Right cardiac atrium (tissue), 5 donors: ENCODE measurements around the gene ARF6. TPM values are rescaled to one million over a fixed set of nuclear protein-coding genes. Genes with fewer than 3 reads are reported as not detected.
"Not testable (repeated sequence)": the region's sequence is repeated elsewhere in the genome, so short reads cannot be mapped to it uniquely, and the experiment has no call there.

ENCODE experiments used
- ATAC-seq, 2 donors: fragments of 200-7000 bp; cut with Tn5 transposase; one replicate each; pipeline versions ENCODE4 v1.8.0 to v1.9.1; 2020; ENCODE audit warnings: moderate library complexity in 2 of 2, mild to moderate bottlenecking in 1 of 2
- DNase-seq, 3 donors: peaks; one replicate each; pipeline ENCODE4 v3.0.0-alpha.2; 2020
- H3K27ac ChIP-seq: one replicate; pipeline ENCODE4 v1.5.1; 2013; ENCODE audit warnings: mild to moderate bottlenecking, low read length, control low read depth, moderate library complexity
- H3K27me3 ChIP-seq: one replicate; pipeline ENCODE4 v1.6.1; 2013; ENCODE audit not compliant: control insufficient read depth, insufficient read depth
- H3K4me1 ChIP-seq: one replicate; pipeline ENCODE4 v1.6.1; 2013; ENCODE audit warnings: low read length; ENCODE audit not compliant: control insufficient read depth, insufficient read depth
- H3K4me3 ChIP-seq: one replicate; pipeline ENCODE4 v1.5.1; 2013; ENCODE audit warnings: low read length, control low read depth
- H3K9me3 ChIP-seq: one replicate; pipeline ENCODE4 v1.6.1; 2013; ENCODE audit warnings: low read length; ENCODE audit not compliant: control insufficient read depth
- WGBS: extraction: QIAGEN DNeasy Blood & Tissue Kit; methylation state at CpG from one replicate; pipeline ENCODE4 v1.1.7; 2013; 5-methylcytosine and 5-hydroxymethylcytosine counted together
- intact Hi-C, 4 donors: fragments of 100-400 bp; cut with DNase I; formaldehyde crosslinking; loops; one replicate each; pipeline versions ENCODE4 v1.11.0 to v1.14.0; 2022 to 2023
- polyA plus RNA-seq: library from polyadenylated mRNA; stranded (reverse); fragments of 200-250 nt; gene quantifications from one replicate; pipeline ENCODE4 v1.2.3, GENCODE V29; 2013
- total RNA-seq, 4 donors: library from RNA; stranded (reverse); fragmentation: NEBNext Ultra II Directional; extraction: Animal tissue kit (Norgen Biotek cat#: 25700); gene quantifications; one replicate each; pipeline ENCODE4 v1.2.1, GENCODE V29; 2021
- donor health status: healthy with polysubstance abuse.
- donor health status: DM: no; HTN: yes; CAD: no.
- donor health status: DM: no; HTN: no; CAD: no.
- donor health status: DM: no; HTN: yes; CAD: no; lungs with severe emphysema.
- donor health status: DM: yes; HTN: yes; CAD: no.

ARF6 gene
- total and polyA plus RNA-seq, 5 donors: 16.5 to 34.6 (median 27.3) TPM

- DNase-seq: no peak
- intact Hi-C loops: loop anchor here in 1 of 4 donors (10.0 kb wide), 1 partner anchor 209 kb away; no protein-coding TSS in a partner anchor
- no peak overlapping the region for H3K27ac ChIP-seq
- H3K4me1 ChIP-seq: peaks cover 3% of the 10 kb centered on the region
- no peak for ATAC-seq
- peak overlapping the region; percentile 40 for H3K4me3 ChIP-seq
- no peaks in the 10 kb centered on the region for H3K9me3 ChIP-seq
- H3K27me3 ChIP-seq: no peaks in the 10 kb centered on the region
- WGBS: 38% methylated on average over 4 of the region's 4 CpGs
Observed at GRCh38 chr14:49895480-49895879, 2.6 kb downstream of the ARF6 start.

DNA sequence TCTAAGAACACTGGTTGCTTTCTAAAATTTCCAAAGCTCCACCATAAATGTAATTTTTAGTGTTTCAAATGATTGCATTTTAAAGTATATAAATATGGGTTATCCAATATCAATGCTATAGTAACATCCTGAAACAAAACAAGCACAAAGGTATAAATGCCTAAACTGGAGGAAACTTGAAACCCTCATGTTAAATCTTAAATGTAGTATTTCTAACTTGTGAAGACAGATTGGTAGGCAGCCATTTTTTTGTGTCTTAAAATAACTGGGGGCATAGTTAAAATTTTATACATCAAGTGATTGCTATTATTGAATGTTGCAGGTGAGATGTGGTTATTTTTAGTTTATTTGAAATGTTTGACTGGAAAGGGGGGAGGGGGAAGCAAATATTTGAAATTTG is 3.4 kb downstream of the ARF6 start:
- ATAC-seq, DNase-seq, H3K27ac ChIP-seq, H3K4me1 ChIP-seq, H3K4me3 ChIP-seq, H3K9me3 ChIP-seq, H3K27me3 ChIP-seq: not testable (repeated sequence)
- intact Hi-C loops: loop anchor here in 1 of 4 donors (10.0 kb wide), 1 partner anchor 209 kb away; no protein-coding TSS in a partner anchor

DNA sequence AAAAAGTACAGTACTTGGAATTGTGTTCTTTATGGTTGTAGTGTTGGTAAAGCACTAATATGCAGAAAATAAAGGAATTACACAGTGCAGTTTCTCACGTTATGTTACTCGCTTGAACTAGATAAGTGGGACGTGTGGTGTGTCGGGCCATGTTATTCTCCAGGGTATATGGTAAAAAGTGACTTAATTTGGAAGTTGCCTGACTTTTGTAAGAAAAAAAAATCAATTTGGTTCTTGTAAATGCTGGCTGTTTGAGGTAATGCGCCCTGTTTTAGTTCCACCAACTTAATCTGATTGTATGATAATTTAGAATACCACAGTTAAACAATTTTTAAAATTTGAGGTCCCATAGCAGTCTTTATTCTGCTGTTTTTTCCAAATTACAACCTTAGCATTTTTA is 4.1 kb downstream of the ARF6 start:
- peaks cover 1% of the 10 kb centered on the region for H3K4me1 ChIP-seq
- ATAC-seq: no peak
- DNase-seq: no peak
- WGBS: 36% methylated on average over 5 of the region's 5 CpGs
- intact Hi-C loops: loop anchor here in 1 of 4 donors (10.0 kb wide), 1 partner anchor 208 kb away; no protein-coding TSS in a partner anchor
- no peak overlapping the region for H3K27ac ChIP-seq
- H3K4me3 ChIP-seq: no peak overlapping the region
- no peaks in the 10 kb centered on the region for H3K9me3 ChIP-seq
- H3K27me3 ChIP-seq: no peaks in the 10 kb centered on the region

- peaks cover 1% of the 10 kb centered on the region for H3K4me1 ChIP-seq
- no peak overlapping the region for H3K27ac ChIP-seq
- 52% methylated on average over 1 of the region's 1 CpG for WGBS
- H3K4me3 ChIP-seq: no peak overlapping the region
- H3K27me3 ChIP-seq: no peaks in the 10 kb centered on the region
- no peaks in the 10 kb centered on the region for H3K9me3 ChIP-seq
- ATAC-seq (no peak), DNase-seq (no peak)
- intact Hi-C loops: loop anchor here in 1 of 4 donors (10.0 kb wide), 1 partner anchor 207 kb away; no protein-coding TSS in a partner anchor
Observed at GRCh38 chr14:49897414-49897813, 4.5 kb downstream of the ARF6 start.

GRCh38 chr14:49897965-49898364 is 5.1 kb downstream of the ARF6 start:
- DNase-seq: no peak
- peaks cover 1% of the 10 kb centered on the region for H3K4me1 ChIP-seq
- H3K27ac ChIP-seq: no peak overlapping the region
- no peaks in the 10 kb centered on the region for H3K27me3 ChIP-seq
- intact Hi-C loops: loop anchor here in 1 of 4 donors (10.0 kb wide), 1 partner anchor 207 kb away; no protein-coding TSS in a partner anchor
- H3K4me3 ChIP-seq: no peak overlapping the region
- ATAC-seq: no peak
- 95% methylated on average over 1 of the region's 1 CpG for WGBS
- H3K9me3 ChIP-seq: no peaks in the 10 kb centered on the region

GRCh38 chr14:49898485-49898884 is 5.6 kb downstream of the ARF6 start:
- intact Hi-C loops: loop anchor here in 1 of 4 donors (10.0 kb wide), 1 partner anchor 206 kb away; no protein-coding TSS in a partner anchor
- no peak for DNase-seq
- H3K27me3 ChIP-seq: no peaks in the 10 kb centered on the region
- ATAC-seq: no peak
- H3K4me1 ChIP-seq: peaks cover 1% of the 10 kb centered on the region
- no peak overlapping the region for H3K4me3 ChIP-seq
- no peaks in the 10 kb centered on the region for H3K9me3 ChIP-seq
- no peak overlapping the region for H3K27ac ChIP-seq
- WGBS: 91% methylated on average over 2 of the region's 2 CpGs

- 98% methylated on average over 1 of the region's 1 CpG for WGBS
- intact Hi-C loops: no loop called here
- DNase-seq (no peak), ATAC-seq (no peak)
- Histone ChIP-seq H3K4me1 (peaks cover 1% of the 10 kb centered on the region), H3K27ac (no peak overlapping the region), H3K9me3 (no peaks in the 10 kb centered on the region), H3K27me3 (no peaks in the 10 kb centered on the region), H3K4me3 (no peak overlapping the region)
Observed at GRCh38 chr14:49900973-49901372, 8.1 kb downstream of the ARF6 start.

- WGBS: 77% methylated on average over 24 of the region's 24 CpGs
- H3K27ac ChIP-seq, H3K4me3 ChIP-seq, intact Hi-C loops, H3K9me3 ChIP-seq, H3K4me1 ChIP-seq, H3K27me3 ChIP-seq, ATAC-seq, DNase-seq: not testable (repeated sequence)
Observed at GRCh38 chr14:49902679-49903246, 9.9 kb downstream of the ARF6 start.

- Histone ChIP-seq H3K4me1 (peaks cover 1% of the 10 kb centered on the region), H3K27ac (no peak overlapping the region), H3K27me3 (no peaks in the 10 kb centered on the region), H3K9me3 (no peaks in the 10 kb centered on the region), H3K4me3 (no peak overlapping the region)
- intact Hi-C loops: no loop called here
- DNase-seq (no peak), ATAC-seq (no peak)
Observed at GRCh38 chr14:49904270-49904669, 11.4 kb downstream of the ARF6 start.

DNA sequence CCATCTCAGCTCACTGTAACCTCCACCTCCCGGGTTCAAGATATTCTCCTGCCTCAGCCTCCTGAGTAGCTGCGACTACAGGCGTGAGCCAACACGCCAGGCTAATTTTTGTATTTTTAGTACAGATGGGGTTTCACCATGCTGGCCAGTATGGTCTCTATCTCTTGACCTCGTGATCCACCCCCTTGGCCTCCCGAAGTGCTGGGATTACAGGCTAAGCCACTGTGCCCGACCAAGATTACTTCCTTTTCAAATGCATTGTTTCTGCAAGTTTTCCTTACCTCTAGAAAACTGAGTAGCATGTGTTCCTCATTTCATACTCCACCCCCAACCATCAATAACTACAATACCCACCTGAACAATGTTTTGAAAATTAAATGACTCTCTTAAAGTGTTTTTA is 13.1 kb downstream of the ARF6 start:
- DNase-seq: no peak
- Histone ChIP-seq H3K9me3 (no peaks in the 10 kb centered on the region), H3K4me3 (no peak overlapping the region), H3K27ac (no peak overlapping the region), H3K4me1 (peaks cover 1% of the 10 kb centered on the region), H3K27me3 (no peaks in the 10 kb centered on the region)
- intact Hi-C loops: no loop called here
- no peak for ATAC-seq
- 67% methylated on average over 7 of the region's 7 CpGs for WGBS

- 64% methylated on average over 5 of the region's 5 CpGs for WGBS
- Histone ChIP-seq H3K4me1 (peaks cover 1% of the 10 kb centered on the region), H3K27me3 (no peaks in the 10 kb centered on the region), H3K4me3 (no peak overlapping the region), H3K9me3 (no peaks in the 10 kb centered on the region), H3K27ac (no peak overlapping the region)
- ATAC-seq (no peak), DNase-seq (no peak)
- intact Hi-C loops: no loop called here
Observed at GRCh38 chr14:49907186-49907585, 14.3 kb downstream of the ARF6 start.

DNA sequence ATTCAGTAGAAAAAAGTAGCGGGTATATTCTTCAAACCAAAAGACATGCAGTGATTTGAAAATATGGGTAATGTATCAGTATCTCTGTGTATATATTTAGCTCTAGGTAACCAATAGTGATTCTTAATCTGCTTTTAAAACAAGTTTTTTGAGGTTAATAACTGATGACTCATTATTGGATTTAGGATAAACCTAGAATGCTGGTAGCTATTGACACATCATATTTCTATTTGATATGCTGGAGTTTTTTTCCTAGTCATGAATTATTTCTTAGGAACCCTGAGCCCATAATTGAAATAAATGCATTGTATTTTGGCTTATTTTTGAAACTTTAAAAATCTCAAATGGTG is 15.5 kb downstream of the ARF6 start:
- Histone ChIP-seq H3K4me3 (no peak overlapping the region), H3K9me3 (no peaks in the 10 kb centered on the region), H3K4me1 (peaks cover 1% of the 10 kb centered on the region), H3K27ac (no peak overlapping the region), H3K27me3 (no peaks in the 10 kb centered on the region)
- intact Hi-C loops: no loop called here
- no peak for ATAC-seq
- no peak for DNase-seq
- 1% methylated on average over 1 of the region's 1 CpG for WGBS
